ENCODE data around the gene SLC15A2.
"Not testable (repeated sequence)": the region's sequence is repeated elsewhere in the genome, so short reads cannot be mapped to it uniquely, and the experiment has no call there.

The SLC15A2 gene

DNA sequence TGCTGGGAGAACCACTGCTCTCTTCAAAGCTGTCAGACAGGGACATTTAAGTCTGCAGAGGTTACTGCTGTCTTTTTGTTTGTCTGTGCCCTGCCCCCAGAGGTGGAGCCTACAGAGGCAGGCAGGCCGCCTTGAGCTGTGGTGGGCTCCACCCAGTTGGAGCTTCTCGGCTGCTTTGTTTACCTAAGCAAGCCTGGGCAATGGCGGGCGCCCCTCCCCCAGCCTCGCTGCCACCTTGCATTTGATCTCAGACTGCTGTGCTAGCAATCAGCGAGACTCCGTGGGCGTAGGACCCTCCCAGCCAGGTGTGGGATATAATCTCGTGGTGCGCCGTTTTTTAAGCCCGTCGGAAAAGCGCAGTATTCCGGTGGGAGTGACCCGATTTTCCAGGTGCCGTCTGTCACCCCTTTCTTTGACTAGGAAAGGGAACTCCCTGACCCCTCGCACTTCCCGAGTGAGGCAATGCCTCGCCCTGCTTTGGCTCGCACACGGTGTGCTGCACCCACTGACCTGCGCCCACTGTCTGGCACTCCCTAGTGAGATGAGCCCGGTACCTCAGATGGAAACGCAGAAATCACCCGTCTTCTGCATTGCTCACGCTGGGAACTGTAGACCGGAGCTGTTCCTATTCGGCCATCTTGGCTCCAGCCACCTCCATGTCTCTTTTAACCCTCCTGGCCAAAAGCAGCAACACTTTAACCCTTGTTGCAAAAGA lies 44.1 kb downstream of the SLC15A2 start:
- DNase-seq: not testable (repeated sequence)

DNA sequence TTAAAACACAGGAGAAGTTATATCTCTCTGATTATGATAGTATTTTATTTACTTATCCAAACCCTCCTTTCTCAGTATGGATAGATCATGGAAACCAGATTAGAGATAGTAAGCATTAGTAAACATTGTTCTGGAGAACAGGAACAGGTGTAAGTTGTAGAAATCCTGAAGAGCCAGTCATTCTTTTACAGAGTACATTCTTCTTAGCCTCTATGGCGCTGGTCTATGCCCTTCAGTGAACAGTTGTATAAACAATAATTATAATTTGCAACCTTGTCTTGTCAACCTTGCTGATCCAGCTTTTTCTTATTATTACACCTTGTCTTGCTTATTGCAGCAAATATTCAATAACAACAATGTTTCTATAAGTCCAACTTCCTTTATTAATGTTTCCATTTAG lies 47.4 kb downstream of the SLC15A2 start:
- DNase-seq: no peak

DNA sequence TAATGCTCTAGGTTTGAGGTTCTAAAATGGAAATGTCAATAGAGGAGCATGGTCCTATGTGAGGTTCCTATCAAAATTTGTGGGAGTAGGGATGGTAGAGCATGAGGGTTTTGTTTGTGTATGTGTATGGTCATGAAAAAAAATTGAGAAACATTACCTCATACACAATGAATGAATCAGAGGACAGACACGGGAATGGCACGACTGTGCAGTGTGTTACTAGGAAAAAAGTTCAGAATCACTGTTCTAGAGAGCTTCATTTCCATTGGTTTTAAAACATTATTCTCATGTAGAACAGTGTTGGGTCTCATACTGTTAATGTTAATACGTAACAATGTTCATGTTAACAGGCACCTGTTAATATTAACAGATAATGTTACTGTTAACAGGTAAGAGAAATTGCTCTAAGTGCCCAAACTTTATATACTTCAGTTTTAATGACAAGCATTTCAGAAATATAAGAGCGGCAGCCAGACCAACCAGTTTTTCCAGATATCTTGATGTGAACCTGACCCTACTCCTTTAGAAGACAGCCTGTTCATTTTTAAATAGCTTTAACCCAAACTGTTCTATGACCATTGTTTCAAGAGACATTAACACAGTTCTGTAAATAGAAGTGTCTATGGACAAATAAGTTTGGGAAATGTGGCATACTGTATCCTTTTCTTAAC lies 48.0 kb downstream of the SLC15A2 start:
- DNase-seq: no peak

DNA sequence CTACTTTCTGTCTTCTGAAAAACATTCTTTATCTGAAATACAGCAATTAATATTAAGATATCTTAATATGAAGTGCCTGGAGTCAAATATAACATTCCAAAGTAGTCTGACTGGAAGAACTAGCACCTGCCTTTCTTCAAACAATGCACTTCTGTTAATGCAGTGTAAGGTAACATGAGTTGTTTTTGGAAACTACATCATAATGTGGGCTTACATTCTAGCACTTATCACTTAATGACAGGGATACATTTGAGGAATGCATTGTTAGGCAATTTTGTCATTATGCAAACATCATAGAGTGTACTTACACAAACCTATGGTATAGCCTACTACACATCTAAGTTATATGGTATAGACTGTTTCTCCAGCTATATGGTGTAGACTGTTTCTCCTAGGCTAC lies 49.2 kb downstream of the SLC15A2 start:
- no peak for DNase-seq

DNA sequence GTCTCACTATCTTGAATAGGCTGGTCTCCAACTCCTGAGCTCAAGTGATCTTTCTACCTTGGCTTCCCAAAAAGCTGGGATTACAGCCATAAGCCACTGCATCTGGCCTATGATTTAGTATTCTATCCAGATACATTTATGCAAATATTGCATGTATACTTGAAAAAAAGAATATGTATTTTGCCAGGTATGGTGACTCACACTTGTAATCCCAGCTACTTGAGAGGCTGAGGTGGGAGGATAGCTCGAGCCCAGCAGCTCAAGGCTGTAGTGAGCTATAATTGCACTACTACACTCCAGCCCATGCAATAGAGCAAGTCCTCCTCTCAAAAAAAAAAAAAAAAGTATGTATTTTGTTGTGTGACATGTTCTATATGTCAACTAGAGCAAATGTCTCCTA lies 54.4 kb downstream of the SLC15A2 start:
- no peak for DNase-seq

GRCh38 chr3:121951291-121951919 lies 57.2 kb downstream of the SLC15A2 start:
- no peak for DNase-seq

DNA sequence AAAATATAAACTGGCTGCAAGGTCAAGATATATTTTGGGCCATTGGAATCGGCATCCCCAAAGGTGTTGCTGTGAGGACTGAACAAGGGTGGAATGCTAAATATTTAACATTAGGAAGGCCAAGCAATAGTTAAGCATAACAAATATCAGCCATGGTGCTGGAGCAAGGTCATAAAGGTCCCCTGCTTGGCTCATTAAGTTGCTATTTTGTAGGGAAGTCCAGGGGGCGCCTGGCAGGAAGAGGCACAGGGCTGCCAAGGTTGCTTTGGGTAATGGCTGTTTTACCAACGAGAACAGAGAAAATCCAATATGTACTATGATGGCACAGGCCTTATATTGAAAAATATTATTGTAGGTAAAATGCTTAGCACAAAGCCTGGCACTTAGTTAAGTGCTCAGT lies 62.2 kb downstream of the SLC15A2 start:
- no peak for DNase-seq

GRCh38 chr3:121957674-121958415 lies 63.6 kb downstream of the SLC15A2 start:
- no peak for DNase-seq

GRCh38 chr3:121958801-121959200 lies 64.6 kb downstream of the SLC15A2 start:
- DNase-seq: no peak

GRCh38 chr3:121961283-121961682 lies 67.1 kb downstream of the SLC15A2 start:
- DNase-seq: no peak

DNA sequence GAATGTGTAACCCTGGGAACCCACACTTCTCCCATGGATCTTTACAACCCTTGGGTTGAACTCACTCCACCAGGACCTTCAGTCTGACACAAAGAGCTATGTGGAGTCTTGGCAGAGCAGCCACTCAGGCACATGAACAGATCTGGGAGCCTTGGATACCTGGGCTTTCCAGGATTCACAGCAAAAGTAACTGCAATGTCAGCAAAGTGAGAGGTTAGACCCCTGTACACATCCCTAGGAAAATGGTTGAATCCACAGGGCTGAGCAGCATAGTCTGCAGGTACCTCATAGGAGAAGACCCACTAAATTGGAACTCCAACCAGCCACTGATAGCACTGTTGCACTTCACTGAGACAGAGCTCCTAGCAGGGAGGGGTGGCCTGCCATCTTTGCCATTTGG lies 68.2 kb downstream of the SLC15A2 start:
- no peak for DNase-seq

DNA sequence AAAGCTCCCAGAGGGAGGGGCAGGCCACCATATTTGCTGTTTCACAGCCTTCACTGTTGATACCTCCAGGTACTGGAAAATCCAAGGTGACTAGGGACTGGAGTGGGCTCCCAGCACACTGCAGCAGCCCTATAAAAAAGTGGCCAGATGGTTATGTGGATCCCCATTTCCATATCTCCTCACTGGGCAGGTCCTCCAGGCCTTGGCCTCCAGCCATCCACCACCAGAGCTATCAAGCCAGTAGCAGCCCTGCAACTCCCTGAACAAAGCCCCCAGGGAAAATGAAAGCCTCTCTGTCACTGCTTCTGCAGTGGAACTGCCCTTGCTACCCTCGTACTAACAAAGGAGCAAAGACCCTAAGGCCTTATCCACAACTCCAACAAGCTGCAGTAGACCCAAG lies 69.4 kb downstream of the SLC15A2 start:
- DNase-seq: no peak

- DNase-seq: no peak
Observed at GRCh38 chr3:121969631-121970030, 75.4 kb downstream of the SLC15A2 start.

DNA sequence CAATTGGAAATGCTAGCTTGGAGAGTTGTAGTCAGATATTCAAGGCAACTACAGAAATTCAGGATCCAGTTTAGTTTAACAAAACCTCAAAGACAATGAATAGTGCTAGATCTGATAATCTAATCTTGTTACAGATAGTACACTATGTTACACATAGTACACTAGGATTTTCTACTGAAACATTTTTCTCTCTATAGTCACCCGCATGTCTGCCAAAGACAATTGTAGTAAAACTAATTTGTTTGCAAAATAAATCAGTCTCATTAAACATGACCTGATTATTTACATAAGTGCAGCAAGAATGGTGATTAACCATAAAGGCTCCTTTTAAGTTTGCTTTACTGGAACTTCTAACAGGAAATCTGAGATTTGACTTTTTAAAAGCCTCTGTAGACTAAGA lies 75.8 kb downstream of the SLC15A2 start:
- DNase-seq: no peak

DNA sequence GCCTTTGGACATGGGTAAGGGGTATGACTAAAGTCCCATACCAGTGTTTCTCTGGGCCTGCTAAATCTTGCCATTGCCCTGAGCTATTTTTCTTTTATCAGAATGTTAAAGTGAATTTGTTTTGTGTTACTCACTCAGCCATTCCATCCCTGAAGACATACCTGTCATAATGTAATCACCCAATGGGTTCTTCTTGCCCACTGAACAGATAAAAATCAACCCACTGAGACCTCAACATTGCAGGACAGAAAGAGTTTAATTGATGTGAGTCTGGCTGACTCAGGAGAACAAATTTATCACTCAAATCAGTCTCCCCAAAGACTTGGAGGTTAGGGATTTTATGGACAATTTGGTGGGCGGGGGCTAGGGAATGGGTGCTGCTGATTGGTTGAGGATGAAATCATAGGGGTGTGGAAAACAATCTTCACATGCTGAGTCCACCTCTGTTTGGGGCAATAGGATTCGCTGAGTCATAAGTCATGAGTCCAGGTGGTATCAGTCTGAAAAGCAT lies 80.5 kb downstream of the SLC15A2 start:
- DNase-seq: no peak

- DNase-seq: no peak
Observed at GRCh38 chr3:121975702-121976302, 81.6 kb downstream of the SLC15A2 start.

- DNase-seq: no peak
Observed at GRCh38 chr3:121976727-121977126, 82.5 kb downstream of the SLC15A2 start.

GRCh38 chr3:121979246-121979645 lies 85.0 kb downstream of the SLC15A2 start:
- no peak for DNase-seq

GRCh38 chr3:121979734-121980449 lies 85.7 kb downstream of the SLC15A2 start:
- no peak for DNase-seq

- DNase-seq: no peak
Observed at GRCh38 chr3:121980450-121980796, 86.2 kb downstream of the SLC15A2 start.

- no peak for DNase-seq
Observed at GRCh38 chr3:121981473-121981872, 87.3 kb downstream of the SLC15A2 start.

GRCh38 chr3:121985846-121986245 lies 91.6 kb downstream of the SLC15A2 start:
- peak; percentile 58 for DNase-seq
